Natural killer cell treated with Interleukin-12 subunit alpha and Interleukin-12 subunit beta and Interleukin-15 and Interleukin-18, amount 100 ng/mL, for 72 hours (primary cell): ENCODE results near the gene ARMC6. TPM values are rescaled to one million over a fixed set of nuclear protein-coding genes. Genes with fewer than 3 reads are reported as not detected.
A peak's percentile ranks its signal among the peaks of the same experiment; 100 is the strongest.
"Not testable (repeated sequence)": the region's sequence is repeated elsewhere in the genome, so short reads cannot be mapped to it uniquely, and the experiment has no call there.

Experiments
- ATAC-seq, 2 donors: fragments of 150-1000 bp; cut with Tn5 transposase in 1 of 2; sonication (Bioruptor Pico), chemical (Tn5 transposase) in 1 of 2; 2 replicates each; pipeline ENCODE4 v1.10.0; 2021
- DNase-seq: peaks from one replicate; pipeline ENCODE4 v3.0.0; 2022; ENCODE audit warnings: low spot score
- H3K27ac Mint-ChIP-seq, 2 donors: 1 replicate in 1 of 2; 2 replicates in 1 of 2; pipeline ENCODE4 v1.8.0; 2022; ENCODE audit warnings: mixed read lengths in 2 of 2, mild to moderate bottlenecking in 1 of 2, moderate library complexity in 1 of 2
- H3K27me3 Mint-ChIP-seq, 2 donors: 1 replicate in 1 of 2; 2 replicates in 1 of 2; pipeline ENCODE4 v1.8.0; 2022; ENCODE audit warnings: mixed read lengths in 2 of 2
- H3K36me3 Mint-ChIP-seq: one replicate; pipeline ENCODE4 v1.8.0; 2022; ENCODE audit warnings: mixed read lengths
- H3K4me1 Mint-ChIP-seq, 2 donors: 1 replicate in 1 of 2; 2 replicates in 1 of 2; pipeline ENCODE4 v1.8.0; 2022; ENCODE audit warnings: low read depth in 2 of 2, mixed read lengths in 2 of 2, mild to moderate bottlenecking in 1 of 2
- H3K4me3 Mint-ChIP-seq: one replicate; pipeline ENCODE4 v1.8.0; 2022; ENCODE audit warnings: mixed read lengths
- H3K9me3 Mint-ChIP-seq: 2 replicates; pipeline ENCODE4 v1.8.0; 2022; ENCODE audit warnings: mixed read lengths
- total RNA-seq, 2 donors: library from RNA; stranded (reverse); gene quantifications; one replicate each; pipeline ENCODE4 v1.2.3, GENCODE V29; 2022

ARMC6 gene
- total RNA-seq, 2 donors from 2014 or later: 22.3 to 43.9 TPM

DNA sequence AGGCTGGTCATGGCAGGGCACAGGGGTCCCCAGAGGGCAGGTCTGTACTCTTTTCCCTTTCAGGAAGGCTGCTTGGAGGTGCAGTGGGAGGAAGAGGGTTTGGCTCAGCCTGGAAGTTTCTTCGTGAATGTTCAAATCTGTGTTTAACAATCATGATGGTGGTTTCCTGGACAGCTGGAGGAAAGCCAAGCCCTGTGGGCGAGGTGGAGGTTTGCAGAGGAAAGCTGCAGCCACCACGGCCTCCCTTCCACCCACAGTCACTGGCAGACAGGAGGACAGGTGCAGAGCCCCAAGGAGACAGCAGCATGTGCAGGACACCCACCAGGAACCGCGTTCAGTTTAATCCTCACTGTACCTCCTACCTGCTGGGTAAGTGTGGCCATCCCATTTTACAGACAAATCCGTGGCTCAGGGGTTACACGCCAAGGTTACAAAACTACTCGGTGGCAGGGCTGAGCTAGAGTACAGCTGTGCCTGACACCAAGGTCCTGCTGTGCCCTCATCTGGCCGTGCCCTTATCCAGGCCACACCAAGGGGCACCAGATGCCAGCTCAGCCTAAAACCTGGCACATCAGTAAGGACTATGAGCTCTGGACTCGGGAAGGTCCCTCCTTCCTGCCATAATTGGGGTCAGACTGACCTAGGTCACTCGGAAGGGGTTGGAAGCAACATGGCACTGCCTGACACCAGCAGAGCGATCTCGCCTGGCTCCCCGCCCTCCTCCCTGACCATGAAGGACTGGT, 34.2 kb upstream of the ARMC6 start:
- H3K27ac Mint-ChIP-seq: no peak overlapping the region
- DNase-seq (no peak), ATAC-seq (no peak)
- H3K36me3 Mint-ChIP-seq: no peaks in the 10 kb centered on the region
- H3K9me3 Mint-ChIP-seq: no peaks in the 10 kb centered on the region
- no peak overlapping the region for H3K4me3 Mint-ChIP-seq
- H3K27me3 Mint-ChIP-seq: no peaks in the 10 kb centered on the region
- H3K4me1 Mint-ChIP-seq: peaks cover 10 to 25% of the 10 kb centered on the region in 2 donors

DNA sequence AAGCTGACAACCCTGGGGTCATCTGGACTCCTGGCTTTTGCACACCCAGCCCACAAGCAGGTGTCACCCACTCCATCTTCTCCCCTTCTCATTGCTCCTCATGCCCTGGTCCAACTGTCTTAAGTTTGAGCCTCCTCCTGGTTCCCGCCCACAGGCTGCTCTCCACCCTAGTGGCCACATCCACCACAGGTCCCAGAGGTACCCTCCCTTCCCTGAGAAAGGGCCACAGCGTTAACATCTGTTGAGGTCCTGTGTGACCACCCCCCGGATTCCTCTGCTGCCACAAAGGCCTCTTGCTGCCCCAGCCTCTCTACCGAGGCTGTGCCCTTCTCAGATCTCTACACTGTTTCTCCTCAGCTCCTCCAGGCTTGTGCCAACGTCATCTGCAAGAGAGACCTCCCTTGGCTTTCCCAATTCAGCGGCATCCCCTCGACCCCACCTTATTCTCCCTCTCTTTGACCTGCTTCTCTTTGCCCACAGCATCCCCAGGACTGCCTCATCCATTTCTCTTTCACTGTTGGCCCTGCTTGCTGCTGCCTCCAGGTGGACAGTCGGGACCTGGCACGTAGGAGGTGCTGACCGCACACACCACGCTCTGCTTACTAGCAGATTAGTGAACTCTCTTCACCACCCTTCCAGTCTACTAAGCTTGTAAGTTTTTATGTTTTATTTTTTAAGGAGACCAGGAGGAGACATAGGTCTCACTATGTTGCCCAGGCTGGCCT, 33.3 kb upstream of the ARMC6 start:
- DNase-seq (no peak), ATAC-seq (peak; percentile 37 to 38)
- Mint-ChIP-seq H3K4me3 (no peak overlapping the region), H3K27me3 (no peaks in the 10 kb centered on the region), H3K27ac (no peak overlapping the region), H3K36me3 (peaks cover 7% of the 10 kb centered on the region), H3K4me1 (peaks cover 10 to 25% of the 10 kb centered on the region in 2 donors), H3K9me3 (no peaks in the 10 kb centered on the region)

DNA sequence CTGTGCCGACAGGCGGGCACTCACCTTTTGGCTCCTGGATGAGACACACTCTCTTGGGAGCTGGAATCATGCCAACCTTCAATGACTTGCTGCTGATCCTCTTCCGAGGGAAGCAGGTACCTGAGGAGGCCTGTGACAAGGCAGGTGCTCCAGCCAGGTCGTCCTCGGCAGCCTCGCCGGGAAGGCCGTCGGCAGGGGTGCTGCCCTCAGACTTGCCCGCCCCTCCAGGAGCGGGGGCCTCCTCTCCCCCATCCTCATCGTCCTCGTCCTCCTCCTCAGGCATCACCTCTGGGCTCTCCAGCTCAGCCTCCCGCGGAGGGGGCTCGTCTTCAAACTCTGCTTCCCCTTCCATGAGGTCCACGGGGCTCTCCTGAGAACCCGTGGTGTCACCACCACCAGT, 29.3 kb upstream of the ARMC6 start:
- no peak for DNase-seq
- ATAC-seq: peak in 1 of 2 donors; percentile 11
- Mint-ChIP-seq H3K27me3 (no peaks in the 10 kb centered on the region), H3K4me3 (no peak overlapping the region), H3K4me1 (peaks cover 10 to 18% of the 10 kb centered on the region in 2 donors), H3K36me3 (peaks cover 7% of the 10 kb centered on the region), H3K27ac (no peak overlapping the region), H3K9me3 (no peaks in the 10 kb centered on the region)

DNA sequence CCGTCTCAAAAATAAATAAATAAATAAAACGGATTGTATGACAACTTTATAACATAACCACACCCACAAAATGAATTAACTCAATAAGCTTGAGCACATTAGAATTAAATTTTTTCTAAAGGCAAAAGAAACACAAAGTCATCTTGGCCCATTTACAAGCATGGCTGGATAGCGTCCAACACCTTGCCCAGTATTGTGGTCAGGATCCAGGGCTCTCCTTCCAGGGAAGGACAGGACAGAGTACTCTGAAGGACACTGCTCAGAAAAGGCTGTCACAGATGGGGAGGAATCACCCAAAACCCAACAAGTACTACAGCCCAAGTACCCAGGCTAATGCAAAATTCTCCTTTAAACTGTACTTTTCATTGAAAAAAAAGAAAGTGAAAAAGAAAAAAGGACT, 27.2 kb upstream of the ARMC6 start:
- Mint-ChIP-seq H3K9me3 (no peaks in the 10 kb centered on the region), H3K4me1 (peaks cover 8 to 15% of the 10 kb centered on the region in 2 donors), H3K36me3 (peaks cover 8% of the 10 kb centered on the region), H3K27me3 (no peaks in the 10 kb centered on the region), H3K4me3 (no peak overlapping the region), H3K27ac (no peak overlapping the region)
- no peak for DNase-seq
- no peak for ATAC-seq

DNA sequence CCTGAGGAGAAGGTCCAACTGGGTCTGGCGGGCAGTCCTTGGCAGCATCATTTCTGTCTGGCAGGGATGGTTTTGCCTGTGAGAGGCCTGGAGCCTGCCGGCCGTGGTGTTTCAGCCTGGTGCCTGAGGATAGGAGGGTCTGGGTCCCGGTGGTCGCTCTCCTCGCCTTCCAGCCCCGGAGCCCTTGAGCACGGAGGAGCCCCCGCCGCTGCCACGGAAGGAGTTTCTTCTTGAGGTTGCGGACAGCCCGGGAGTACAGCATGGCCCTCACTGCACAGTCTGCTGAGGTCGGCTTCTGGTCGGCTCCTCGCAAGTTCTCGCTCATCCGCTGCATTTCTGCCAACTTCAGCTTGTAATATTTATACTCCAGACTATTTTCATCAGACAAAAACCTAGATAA, 23.5 kb upstream of the ARMC6 start:
- Mint-ChIP-seq H3K36me3 (peaks cover 18% of the 10 kb centered on the region), H3K27me3 (no peaks in the 10 kb centered on the region), H3K27ac (no peak overlapping the region), H3K4me3 (no peak overlapping the region), H3K4me1 (peaks cover 18 to 20% of the 10 kb centered on the region in 2 donors), H3K9me3 (no peaks in the 10 kb centered on the region)
- ATAC-seq (no peak), DNase-seq (no peak)

DNA sequence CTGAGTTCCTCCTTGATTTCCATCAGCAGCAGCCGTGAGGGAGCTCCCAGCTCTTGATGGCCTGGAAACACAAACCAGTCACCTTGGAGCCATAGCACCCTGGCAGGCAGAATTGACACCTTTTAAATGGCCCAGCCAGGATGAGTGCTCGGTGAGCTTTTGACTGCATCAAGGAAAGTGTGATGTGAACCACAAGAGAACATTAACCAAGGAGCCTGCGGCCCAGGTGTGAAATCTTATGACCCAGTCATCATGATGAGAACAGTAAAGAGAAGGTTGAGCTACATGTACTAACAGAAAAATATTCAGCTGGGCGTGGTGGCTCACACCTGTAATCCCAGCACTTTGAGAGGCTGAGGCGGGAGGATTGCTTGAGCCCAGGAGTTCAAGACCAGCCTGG, 22.9 kb upstream of the ARMC6 start:
- H3K36me3 Mint-ChIP-seq: peaks cover 18% of the 10 kb centered on the region
- H3K9me3 Mint-ChIP-seq: no peaks in the 10 kb centered on the region
- DNase-seq: no peak
- ATAC-seq: peak; percentile 77 to 79
- H3K27me3 Mint-ChIP-seq: no peaks in the 10 kb centered on the region
- H3K4me1 Mint-ChIP-seq: peaks cover 18 to 20% of the 10 kb centered on the region in 2 donors
- H3K4me3 Mint-ChIP-seq: no peak overlapping the region
- H3K27ac Mint-ChIP-seq: peak overlapping the region in 1 of 2 donors; percentile 56

DNA sequence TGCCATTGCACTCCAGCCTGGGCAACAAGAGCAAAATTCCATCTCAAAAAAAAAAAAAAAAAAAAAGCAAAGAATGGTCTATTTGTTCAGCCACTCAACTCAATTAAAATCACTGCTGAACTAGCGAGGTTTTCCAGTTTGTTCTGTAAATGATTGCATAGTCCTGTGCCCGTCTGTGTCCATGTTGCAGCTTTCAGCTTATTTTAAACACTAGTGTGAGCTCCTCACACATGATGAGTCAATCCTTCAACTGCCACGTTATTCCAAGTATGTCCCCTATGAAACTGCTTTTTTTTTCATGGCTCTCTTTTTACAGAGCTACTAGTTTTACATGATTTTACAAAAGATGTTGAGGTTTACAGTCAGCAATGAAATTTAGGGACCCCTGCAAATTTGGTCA, 12.3 kb upstream of the ARMC6 start:
- DNase-seq: no peak
- H3K36me3 Mint-ChIP-seq: peaks cover 17% of the 10 kb centered on the region

DNA sequence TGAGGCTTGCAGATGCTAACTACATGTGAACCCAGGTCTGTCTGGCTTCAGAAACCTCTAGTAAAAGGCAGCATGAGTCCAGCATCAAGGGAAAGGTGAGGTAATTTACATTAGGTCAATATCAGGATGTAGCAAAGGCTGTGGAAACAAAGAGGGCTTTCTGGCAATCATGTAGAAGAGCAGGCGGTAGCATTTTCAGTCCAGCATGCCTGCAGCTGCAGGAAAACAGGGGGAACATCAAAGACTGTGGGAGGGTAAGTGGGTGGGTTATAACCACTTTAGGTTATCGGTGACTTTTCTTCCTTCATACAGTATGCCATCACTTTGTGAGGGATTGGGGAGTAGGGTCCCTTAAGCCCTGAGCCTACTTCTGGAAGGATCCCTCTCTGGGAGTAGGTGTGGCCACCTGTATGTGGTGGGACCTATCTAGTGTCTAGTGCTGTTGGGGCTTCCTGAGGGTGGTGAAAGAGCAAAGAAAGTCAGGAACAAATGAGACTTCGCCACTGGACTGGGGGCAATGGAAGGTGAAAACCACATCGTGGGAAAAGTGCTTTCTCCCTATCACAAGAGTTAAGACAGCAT, 10.9 kb upstream of the ARMC6 start:
- DNase-seq (no peak), ATAC-seq (no peak)
- Mint-ChIP-seq H3K4me1 (peaks cover 26 to 30% of the 10 kb centered on the region in 2 donors), H3K27ac (no peak overlapping the region), H3K4me3 (no peak overlapping the region), H3K36me3 (peaks cover 30% of the 10 kb centered on the region), H3K27me3 (no peaks in the 10 kb centered on the region), H3K9me3 (no peaks in the 10 kb centered on the region)

More for the DNA sequence above, 12.3 kb upstream of the ARMC6 start:
- Mint-ChIP-seq H3K27me3 (no peaks in the 10 kb centered on the region), H3K4me1 (peaks cover 18 to 24% of the 10 kb centered on the region in 2 donors), H3K27ac (no peak overlapping the region), H3K4me3 (no peak overlapping the region), H3K9me3 (no peaks in the 10 kb centered on the region)
- ATAC-seq: no peak

DNA sequence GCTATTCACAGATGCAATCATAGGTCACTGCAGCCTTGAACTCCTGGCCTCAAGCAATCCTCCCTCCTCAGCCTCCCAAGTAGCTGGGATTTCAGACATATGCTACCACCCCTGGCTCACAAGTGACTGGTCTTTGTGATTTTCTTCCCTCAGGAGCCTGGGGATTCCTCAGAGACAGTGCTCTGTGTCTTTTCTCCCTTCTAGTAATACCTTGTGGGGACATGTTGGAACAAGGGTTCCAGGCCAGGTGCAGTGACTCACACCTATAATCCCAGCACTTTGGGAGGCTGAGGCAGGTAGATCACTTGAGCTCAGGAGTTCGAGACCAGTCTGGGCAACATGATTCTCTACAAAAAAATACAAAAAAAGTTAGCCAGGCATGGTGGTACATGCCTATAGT, 10.0 kb upstream of the ARMC6 start:
- peaks cover 34 to 37% of the 10 kb centered on the region in 2 donors for H3K4me1 Mint-ChIP-seq
- not testable (repeated sequence) for H3K4me3 Mint-ChIP-seq, H3K27ac Mint-ChIP-seq, ATAC-seq, H3K9me3 Mint-ChIP-seq, DNase-seq, H3K27me3 Mint-ChIP-seq
- peaks cover 35% of the 10 kb centered on the region for H3K36me3 Mint-ChIP-seq

DNA sequence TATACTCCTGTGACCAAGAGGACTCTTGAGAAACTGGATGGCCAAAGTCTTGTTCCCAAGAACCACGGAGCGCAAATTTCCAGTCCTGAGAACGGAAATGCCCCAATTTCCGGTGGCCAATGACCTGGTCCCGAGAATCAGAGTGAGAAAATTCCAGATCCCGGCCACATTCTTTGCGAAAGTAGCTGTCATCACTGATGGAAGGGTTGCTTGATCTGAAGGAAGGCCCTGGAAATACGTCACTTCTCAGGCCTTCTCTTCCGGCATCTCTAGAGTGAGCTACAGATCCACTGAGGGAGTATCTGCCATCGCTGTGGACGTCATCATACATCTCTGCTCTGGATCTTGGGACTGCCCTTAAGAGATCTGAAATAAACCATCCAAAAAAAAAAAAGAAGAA, 7.5 kb upstream of the ARMC6 start:
- Mint-ChIP-seq H3K4me1 (peaks cover 34 to 35% of the 10 kb centered on the region in 2 donors), H3K4me3 (no peak overlapping the region), H3K36me3 (peaks cover 31% of the 10 kb centered on the region), H3K27me3 (no peaks in the 10 kb centered on the region), H3K27ac (peak overlapping the region in 1 of 2 donors; percentile 46), H3K9me3 (no peaks in the 10 kb centered on the region)
- ATAC-seq: no peak
- no peak for DNase-seq

DNA sequence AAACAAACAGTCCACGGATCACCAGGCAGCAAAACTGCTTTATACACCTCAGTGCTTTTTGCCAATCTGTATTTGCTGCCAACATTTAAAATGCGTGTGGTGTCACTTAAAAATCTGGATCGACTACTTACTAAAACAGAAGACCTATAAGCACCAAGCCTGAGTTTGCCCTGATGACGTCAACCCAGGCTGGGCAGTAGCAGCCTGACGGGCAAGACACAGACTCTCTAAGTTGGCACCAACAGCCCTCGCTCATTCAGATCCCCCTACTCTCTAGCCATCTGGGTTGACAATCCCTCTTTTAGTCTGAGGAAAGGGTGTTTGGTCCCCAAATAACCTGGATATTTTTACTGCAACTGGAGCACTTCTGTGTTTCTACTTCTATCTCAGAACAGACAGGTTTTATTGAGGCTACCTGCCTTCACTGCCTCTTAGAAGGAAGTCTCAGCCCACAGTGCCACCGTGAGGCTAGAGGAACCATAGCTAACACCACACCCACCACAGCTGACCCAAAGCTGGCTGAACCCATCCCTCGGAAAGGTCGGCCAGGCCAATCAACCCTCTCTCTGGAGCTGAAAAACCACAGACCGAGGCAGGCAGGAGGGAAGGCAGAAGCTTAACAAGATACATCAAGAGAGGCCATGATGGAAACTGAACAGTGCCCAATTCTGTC, 7.0 kb upstream of the ARMC6 start:
- Mint-ChIP-seq H3K27me3 (no peaks in the 10 kb centered on the region), H3K27ac (peak overlapping the region in 1 of 2 donors; percentile 46), H3K9me3 (no peaks in the 10 kb centered on the region), H3K36me3 (peaks cover 31% of the 10 kb centered on the region), H3K4me1 (peaks cover 34 to 35% of the 10 kb centered on the region in 2 donors), H3K4me3 (no peak overlapping the region)
- ATAC-seq: no peak
- DNase-seq: no peak

DNA sequence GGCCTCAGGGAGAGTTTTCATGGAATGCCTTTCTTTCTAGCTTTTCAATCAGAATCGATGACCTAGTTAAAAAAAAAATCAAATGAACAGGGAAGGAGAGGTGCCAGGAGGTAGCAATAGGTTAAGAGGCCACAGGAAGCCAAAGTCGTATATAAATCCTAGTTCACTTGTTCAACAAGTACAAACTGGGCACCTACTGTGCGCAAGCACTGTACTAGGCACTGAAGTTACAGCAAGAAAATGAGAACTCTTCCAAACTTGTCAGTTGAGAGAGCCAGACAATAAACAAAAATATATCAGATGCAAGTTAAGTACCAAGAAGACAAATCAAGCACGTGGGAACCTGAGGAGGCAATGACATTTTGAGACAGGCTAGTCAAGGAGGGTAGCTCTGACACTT, 6.2 kb upstream of the ARMC6 start:
- H3K4me1 Mint-ChIP-seq: peaks cover 34 to 35% of the 10 kb centered on the region in 2 donors

DNA sequence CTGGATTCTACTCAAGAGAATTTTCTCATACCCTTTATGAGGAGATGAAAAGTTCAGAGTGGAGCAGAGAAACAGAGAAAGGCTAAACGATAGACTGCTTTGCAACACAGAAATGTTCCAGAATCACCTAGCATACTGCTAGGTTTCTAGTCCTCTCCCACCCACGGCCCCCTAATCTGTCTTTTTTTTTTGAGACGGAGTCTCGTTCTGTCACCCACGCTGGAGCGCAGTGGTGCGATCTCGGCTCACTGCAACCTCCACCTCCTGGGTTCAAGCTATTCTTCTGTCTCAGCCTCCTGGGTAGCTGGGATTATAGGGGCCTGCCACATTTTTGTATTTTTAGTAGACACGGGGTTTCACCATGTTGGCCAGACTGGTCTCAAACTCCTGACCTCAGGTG, 4.9 kb upstream of the ARMC6 start:
- H3K4me1 Mint-ChIP-seq: peaks cover 28 to 29% of the 10 kb centered on the region in 2 donors

More for the DNA sequence above, 6.2 kb upstream of the ARMC6 start:
- ATAC-seq: no peak
- DNase-seq: no peak
- Mint-ChIP-seq H3K27ac (no peak overlapping the region), H3K27me3 (no peaks in the 10 kb centered on the region), H3K4me3 (no peak overlapping the region), H3K9me3 (no peaks in the 10 kb centered on the region), H3K36me3 (peaks cover 31% of the 10 kb centered on the region)

More for the DNA sequence above, 4.9 kb upstream of the ARMC6 start:
- Mint-ChIP-seq H3K27me3 (no peaks in the 10 kb centered on the region), H3K27ac (no peak overlapping the region), H3K9me3 (no peaks in the 10 kb centered on the region), H3K4me3 (no peak overlapping the region), H3K36me3 (peaks cover 31% of the 10 kb centered on the region)
- no peak for ATAC-seq
- no peak for DNase-seq
